Uterine smooth muscle cell (primary cell): ENCODE results near the gene PSEN2. TPM values are rescaled to one million over a fixed set of nuclear protein-coding genes. Genes with fewer than 3 reads are reported as not detected.

ENCODE experiments used
- total RNA-seq: library from RNA; depleted of rRNA; stranded (reverse); fragments of >200 nt; gene quantifications from 2 replicates; pipeline ENCODE4 v1.2.3, GENCODE V29; 2014

The PSEN2 gene
- 26.0 and 34.7 TPM in 2 replicates for total RNA-seq

DNA sequence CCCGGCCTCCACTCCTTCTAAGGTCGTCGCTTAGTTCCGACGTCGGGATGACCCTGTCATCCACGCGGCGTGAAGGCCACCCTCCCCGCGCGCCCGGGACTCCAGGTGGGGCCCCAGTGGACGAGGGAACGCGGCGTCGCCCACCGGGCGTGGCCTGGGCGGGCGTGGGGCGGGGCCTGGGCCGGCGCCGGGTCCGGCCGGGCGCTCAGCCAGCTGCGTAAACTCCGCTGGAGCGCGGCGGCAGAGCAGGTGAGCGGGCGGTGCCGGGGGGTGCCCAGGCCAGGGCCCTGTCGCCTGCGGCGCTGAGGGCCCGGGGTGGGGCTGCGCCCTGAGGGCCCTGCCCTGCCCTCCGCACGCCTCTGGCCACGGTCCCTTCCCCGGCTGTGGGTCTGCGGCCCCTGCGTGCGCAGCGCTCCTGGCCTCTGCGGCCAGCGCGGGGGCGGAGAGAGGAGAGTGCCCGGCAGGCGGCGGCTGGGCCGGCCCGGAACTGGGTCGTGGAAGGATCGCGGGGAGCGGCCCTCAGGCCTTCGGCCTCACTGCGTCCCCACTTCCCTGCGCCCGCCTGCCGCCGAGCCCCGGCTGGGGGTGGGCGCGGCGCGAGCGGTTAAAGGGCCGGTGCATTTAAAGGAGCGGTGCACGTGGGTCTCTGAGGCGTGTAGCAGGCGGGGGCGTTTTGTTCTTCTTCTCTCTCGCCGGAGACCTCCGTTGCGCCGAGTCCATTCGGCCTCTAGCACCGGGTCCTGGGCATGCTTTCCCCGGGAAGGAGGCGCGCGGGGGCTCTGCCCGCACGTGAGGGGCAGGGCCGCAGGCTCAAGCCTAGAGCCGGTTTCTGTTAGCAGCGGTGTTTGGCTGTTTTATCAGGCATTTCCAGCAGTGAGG is at the start of gene PSEN2:
Gene PSEN2, plus strand, starts transcription at position 216 of the 879 bp plus-strand sequence. CDS start 11,292 bp downstream, outside the sequence.

DNA sequence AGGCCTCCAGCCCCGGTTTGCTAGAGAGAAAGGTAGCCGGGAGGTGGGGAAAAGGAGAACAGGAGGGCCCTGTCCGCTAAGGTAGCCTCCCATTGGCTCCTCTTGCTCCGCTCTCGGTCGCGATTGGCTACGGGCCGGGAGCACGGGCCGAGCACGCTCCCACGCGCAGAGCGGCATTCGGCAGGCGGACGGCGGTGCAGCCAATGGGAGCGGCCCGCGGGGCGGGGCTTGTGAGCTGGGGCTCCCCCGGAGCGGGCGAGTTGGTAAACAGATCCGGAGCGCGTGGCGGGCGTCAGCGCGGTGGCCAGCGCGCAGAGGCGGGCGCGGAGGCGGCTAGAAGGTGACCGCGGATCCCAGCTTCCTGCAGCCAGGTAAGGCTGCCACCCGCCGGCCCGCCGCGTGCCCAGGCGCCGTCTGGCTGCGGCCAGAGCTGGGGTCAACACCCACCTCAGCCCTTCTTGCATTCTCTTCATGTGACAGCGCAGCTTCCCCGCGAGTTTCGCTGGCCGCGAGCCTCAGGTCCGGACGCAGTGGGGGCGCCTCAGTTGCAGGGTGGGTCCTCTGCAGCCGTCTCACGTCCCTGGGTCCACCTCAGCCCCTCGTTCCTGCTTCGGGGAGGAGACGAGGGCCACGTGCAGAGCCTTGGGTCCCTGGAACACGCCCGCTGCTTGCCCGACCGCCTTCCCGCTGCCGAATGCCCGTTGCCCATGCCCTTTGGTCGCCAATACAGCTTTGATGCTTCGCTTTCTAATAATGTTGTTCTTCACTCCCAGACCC is 69.8 kb downstream of the PSEN2 start, which contains the start of gene COQ8A:
Gene COQ8A, plus strand, starts transcription at position 266 of the 777 bp plus-strand sequence. CDS start 21,092 bp downstream, outside the sequence.

Other genes starting within 250 kb of the PSEN2 start
- 10.1 and 11.1 TPM in 2 replicates for gene ITPKB, start 131.3 kb upstream of the PSEN2 start, total RNA-seq
- 4.9 and 7.4 TPM in 2 replicates for gene COQ8A, start 69.7 kb downstream of the PSEN2 start, total RNA-seq